IMR-90 (cell line): ENCODE results near the gene ASXL1. TPM values are rescaled to one million over a fixed set of nuclear protein-coding genes. Genes with fewer than 3 reads are reported as not detected.

Source experiments
- ATAC-seq: fragments of 200-7000 bp; cut with Tn5 transposase; 2 replicates; pipeline ENCODE4 v1.9.1; 2020; ENCODE audit warnings: low read depth, mild to moderate bottlenecking, moderate library complexity
- BruUV-seq: library from RNA; stranded (reverse); fragments of 400-500 nt; replicated peaks from 2 replicates; lab custom pipeline; 2021; lab: Mats Ljungman, UMichigan
- CTCF ChIA-PET: fragments of 300-600 bp; formaldehyde crosslinking; extraction: SDS; loops from one replicate; lab custom pipeline; 2021; ENCODE audit warnings: antibody characterized with exemption; lab: Yijun Ruan, JAX
- POLR2A ChIA-PET: fragments of 300-600 bp; sonication (Branson Sonifier 250); formaldehyde crosslinking; loops from one replicate; lab custom pipeline; 2022; ENCODE audit warnings: antibody characterized with exemption; ENCODE audit not compliant: unreplicated experiment; lab: Charles Lee
- DNase-seq: peaks from one replicate; pipeline ENCODE4 v3.0.0; 2013
- H2AFZ ChIP-seq: replicated peaks from 2 replicates; pipeline ENCODE3; 2013; ENCODE audit warnings: low read length, mild to moderate bottlenecking; ENCODE audit not compliant: poor library complexity
- H2AK5ac ChIP-seq: 2 replicates; pipeline ENCODE4 v1.6.1; 2013; ENCODE audit warnings: low read depth, low read length, inconsistent platforms
- H2AK9ac ChIP-seq: replicated peaks from 2 replicates; pipeline ENCODE3; 2013; ENCODE audit warnings: mild to moderate bottlenecking, low read depth, low read length, moderate library complexity; ENCODE audit not compliant: poor library complexity
- H2BK120ac ChIP-seq: 2 replicates; pipeline ENCODE4 v1.6.1; 2013; ENCODE audit warnings: low read depth, low read length, inconsistent platforms
- H2BK15ac ChIP-seq: 3 replicates; pipeline ENCODE4 v1.6.1; 2013; ENCODE audit warnings: low read depth, low read length, inconsistent platforms
- H2BK20ac ChIP-seq: 2 replicates; pipeline ENCODE4 v1.6.1; 2013; ENCODE audit warnings: low read depth, mild to moderate bottlenecking, inconsistent platforms, low read length, moderate library complexity
- H2BK5ac ChIP-seq: 2 replicates; pipeline ENCODE4 v1.6.1; 2013; ENCODE audit warnings: mild to moderate bottlenecking, low read depth, low read length, inconsistent platforms; ENCODE audit not compliant: poor library complexity, severe bottlenecking
- H3K14ac ChIP-seq: replicated peaks from 2 replicates; pipeline ENCODE4 v1.6.1; 2013; ENCODE audit warnings: low read depth, low read length, inconsistent platforms
- H3K18ac ChIP-seq: 2 replicates; pipeline ENCODE4 v1.6.1; 2013; ENCODE audit warnings: low read depth, low read length, control low read depth
- H3K23ac ChIP-seq: 2 replicates; pipeline ENCODE4 v1.6.1; 2013; ENCODE audit warnings: low read depth, low read length, inconsistent platforms
- H3K27ac ChIP-seq: 2 replicates; pipeline ENCODE4 v1.5.1; 2013; ENCODE audit warnings: mild to moderate bottlenecking, control low read depth, low read length; ENCODE audit not compliant: insufficient read depth
- H3K27me3 ChIP-seq: 2 replicates; pipeline ENCODE4 v1.6.1; 2013; ENCODE audit warnings: low read length; ENCODE audit not compliant: control insufficient read depth, insufficient read depth
- H3K36me3 ChIP-seq: 2 replicates; pipeline ENCODE4 v1.6.1; 2013; ENCODE audit warnings: low read length, mixed read lengths; ENCODE audit not compliant: control insufficient read depth, insufficient read depth
- H3K4ac ChIP-seq: 2 replicates; pipeline ENCODE4 v1.6.1; 2013; ENCODE audit warnings: low read depth, low read length, inconsistent platforms
- H3K4me1 ChIP-seq: 2 replicates; pipeline ENCODE4 v1.6.1; 2013; ENCODE audit warnings: low read length, mixed read lengths; ENCODE audit not compliant: control insufficient read depth, insufficient read depth
- H3K4me2 ChIP-seq: 2 replicates; pipeline ENCODE4 v1.6.1; 2013; ENCODE audit warnings: low read depth, mild to moderate bottlenecking, control low read depth, low read length, moderate library complexity
- H3K4me3 ChIP-seq: 2 replicates; pipeline ENCODE4 v1.5.1; 2013; ENCODE audit warnings: low read depth, mild to moderate bottlenecking, control low read depth, low read length, moderate library complexity; ENCODE audit not compliant: insufficient read depth
- H3K56ac ChIP-seq: 2 replicates; pipeline ENCODE4 v1.6.1; 2013; ENCODE audit warnings: low read length, inconsistent platforms; ENCODE audit not compliant: insufficient read depth; ENCODE audit errors: extremely low read depth
- H3K79me1 ChIP-seq, 2 experiments: 2 replicates each; pipeline ENCODE4 v1.6.1; 2013; ENCODE audit warnings: low read length in 2 of 2, inconsistent platforms in 1 of 2, low read depth in 1 of 2
- H3K9ac ChIP-seq: 2 replicates; pipeline ENCODE4 v1.6.1; 2013; ENCODE audit warnings: low read depth, low read length, control low read depth
- H3K9me1 ChIP-seq: 2 replicates; pipeline ENCODE4 v1.6.1; 2013; ENCODE audit warnings: low read length, inconsistent platforms; ENCODE audit not compliant: insufficient read depth
- H3K9me3 ChIP-seq: 2 replicates; pipeline ENCODE4 v1.6.1; 2013; ENCODE audit warnings: low read length; ENCODE audit not compliant: control insufficient read depth, insufficient read depth
- H4K20me1 ChIP-seq: 2 replicates; pipeline ENCODE4 v1.6.1; 2013; ENCODE audit warnings: low read length, inconsistent platforms; ENCODE audit not compliant: insufficient read depth
- H4K5ac ChIP-seq: 2 replicates; pipeline ENCODE4 v1.6.1; 2013; ENCODE audit warnings: mild to moderate bottlenecking, low read depth, low read length, control low read depth
- H4K8ac ChIP-seq, 2 experiments: 2 replicates each; pipeline ENCODE4 v1.6.1; 2013; ENCODE audit warnings: low read depth in 2 of 2, low read length in 2 of 2, control low read depth in 1 of 2, inconsistent platforms in 1 of 2
- H4K91ac ChIP-seq: 2 replicates; pipeline ENCODE4 v1.6.1; 2013; ENCODE audit warnings: low read depth, low read length, inconsistent platforms; ENCODE audit not compliant: insufficient read depth
- BHLHE40 ChIP-seq: fragments of 150-350 bp; IDR thresholded peaks from 2 replicates; pipeline ENCODE4 v1.6.1; 2016; ENCODE audit warnings: mild to moderate bottlenecking, low read depth, low read length
- CEBPB ChIP-seq: IDR thresholded peaks from 2 replicates; pipeline ENCODE4 v1.6.1; 2012; ENCODE audit warnings: low read depth, low read length, improper control_type of control experiment
- CHD1 ChIP-seq: IDR thresholded peaks from 2 replicates; pipeline ENCODE4 v1.6.1; 2012; ENCODE audit warnings: low read depth, low read length, improper control_type of control experiment
- CTCF ChIP-seq: conservative IDR thresholded peaks from 2 replicates; pipeline ENCODE4 v1.5.1; 2012; ENCODE audit warnings: mild to moderate bottlenecking, low read depth, low read length, improper control_type of control experiment
- ELK1 ChIP-seq: fragments of 150-350 bp; IDR thresholded peaks from 2 replicates; pipeline ENCODE4 v1.6.1; 2016; ENCODE audit warnings: low read depth, mild to moderate bottlenecking, low read length, moderate library complexity, borderline replicate concordance
- FOS ChIP-seq: fragments of 150-350 bp; IDR thresholded peaks from 2 replicates; pipeline ENCODE4 v1.6.1; 2016; ENCODE audit warnings: low read depth, low read length
- MAFK ChIP-seq: IDR thresholded peaks from 2 replicates; pipeline ENCODE4 v1.6.1; 2012; ENCODE audit warnings: low read depth, low read length, improper control_type of control experiment
- MAZ ChIP-seq: IDR thresholded peaks from 2 replicates; pipeline ENCODE4 v1.6.1; 2012; ENCODE audit warnings: low read depth, mild to moderate bottlenecking, low read length, improper control_type of control experiment, moderate library complexity, borderline replicate concordance
- MXI1 ChIP-seq: IDR thresholded peaks from 2 replicates; pipeline ENCODE4 v1.6.1; 2012; ENCODE audit warnings: low read depth, mild to moderate bottlenecking, low read length, moderate library complexity, borderline replicate concordance
- NFE2L2 ChIP-seq: fragments of 150-350 bp; IDR thresholded peaks from 2 replicates; pipeline ENCODE4 v1.6.1; 2016; ENCODE audit warnings: low read depth, mild to moderate bottlenecking, low read length
- POLR2A ChIP-seq: IDR thresholded peaks from 2 replicates; pipeline ENCODE4 v1.6.1; 2012; ENCODE audit warnings: mild to moderate bottlenecking, low read depth, low read length
- RAD21 ChIP-seq: IDR thresholded peaks from 2 replicates; pipeline ENCODE4 v1.6.1; 2012; ENCODE audit warnings: low read length, improper control_type of control experiment
- RCOR1 ChIP-seq: IDR thresholded peaks from 2 replicates; pipeline ENCODE4 v1.6.1; 2012; ENCODE audit warnings: mild to moderate bottlenecking, low read length, improper control_type of control experiment; ENCODE audit not compliant: insufficient replicate concordance
- RFX5 ChIP-seq: IDR thresholded peaks from 2 replicates; pipeline ENCODE4 v1.8.0; 2012; ENCODE audit warnings: low read depth, mild to moderate bottlenecking, low read length, moderate library complexity
- SMC3 ChIP-seq: fragments of 150-350 bp; IDR thresholded peaks from 2 replicates; pipeline ENCODE4 v1.6.1; 2016; ENCODE audit warnings: low read depth, mild to moderate bottlenecking, antibody characterized with exemption, low read length, moderate library complexity
- USF2 ChIP-seq: fragments of 150-350 bp; IDR thresholded peaks from 2 replicates; pipeline ENCODE4 v1.6.1; 2017; ENCODE audit warnings: mild to moderate bottlenecking, antibody characterized with exemption, low read length, low read depth
- WGBS, 2 experiments: methylation state at CpG; one replicate each; pipeline versions ENCODE4 v1.1.5 to v1.1.7; 2013; ENCODE audit warnings: missing lambda C conversion rate in 2 of 2; ENCODE audit not compliant: insufficient read length in 1 of 2; ENCODE audit errors: extremely low coverage in 2 of 2; 5-methylcytosine and 5-hydroxymethylcytosine counted together
- dilution Hi-C: fragments of 300-500 bp; cut with HindIII; formaldehyde crosslinking; loops from one replicate; pipeline ENCODE4 v1.14.3; 2018; ENCODE audit warnings: low sequenced_read_pairs; ENCODE audit not compliant: unreplicated experiment
- in situ Hi-C: fragments of 300-500 bp; cut with MboI; formaldehyde crosslinking; loops from 3 replicates; pipeline ENCODE4 v1.14.3; 2019; ENCODE audit warnings: low sequenced_read_pairs, inconsistent platforms, mixed read lengths
- intact Hi-C: fragments of 100-400 bp; cut with micrococcal nuclease; formaldehyde crosslinking; loops from 2 replicates; pipeline ENCODE4 v1.10.0; 2022
- polyA plus RNA-seq, 3 experiments: library from polyadenylated mRNA; depleted of rRNA; stranded (reverse); fragments of >200 nt; gene quantifications; 2 replicates each; pipeline ENCODE4 v1.2.3, GENCODE V29; 2012; ENCODE audit warnings: low replicate concordance in 1 of 3
- total RNA-seq: library from RNA; depleted of rRNA; stranded (reverse); fragments of >200 nt; gene quantifications from 2 replicates; pipeline ENCODE4 v1.2.3, GENCODE V29; 2012

Gene ASXL1
- total and polyA plus RNA-seq, 2 of the 4 experiments (the other 2 are of a cell fraction): 29.9 to 37.1 TPM

GRCh38 chr20:32487381-32487780 is 129.2 kb downstream of the ASXL1 start:
- in situ Hi-C loops: loop anchor here (25.0 kb wide), 1 partner anchor 650 kb away; the partner anchor contains the start of gene FOXS1

More at GRCh38 chr20:32487381-32487780, 129.2 kb downstream of the ASXL1 start:
- DNase-seq (no peak), ATAC-seq (no peak)
- Histone ChIP-seq H3K4ac (no peak overlapping the region), H2AFZ (no peak overlapping the region), H3K36me3 (no peaks in the 10 kb centered on the region), H2BK120ac (no peak overlapping the region), H2BK15ac (no peak overlapping the region), H3K79me1 (peaks cover 0 to 3% of the 10 kb centered on the region in 2 experiments; a peak in 1 of 4 replicates), H2AK5ac (no peak overlapping the region), H4K91ac (no peak overlapping the region), H2BK20ac (no peak overlapping the region), H3K18ac (no peak overlapping the region), H3K14ac (no peak overlapping the region), H3K27ac (no peak overlapping the region), H3K9me1 (peaks cover 7% of the 10 kb centered on the region; the same call in 1 of the 2 replicates), H3K9me3 (no peaks in the 10 kb centered on the region), H3K4me1 (no peaks in the 10 kb centered on the region), H2AK9ac (no peak overlapping the region), H3K4me2 (no peak overlapping the region), H4K8ac (no peak overlapping the region), H4K5ac (no peak overlapping the region), H3K23ac (no peak overlapping the region), H3K4me3 (no peak overlapping the region), H3K56ac (no peak overlapping the region), H3K9ac (no peak overlapping the region), H4K20me1 (no peaks in the 10 kb centered on the region; the same call in 1 of the 2 replicates), H3K27me3 (no peaks in the 10 kb centered on the region; the same call in 1 of the 2 replicates), H2BK5ac (no peak overlapping the region)
- BruUV-seq: no TSS peak
- ChIA-PET CTCF (no interaction called here), POLR2A (no interaction called here)
- dilution Hi-C loops (no loop called here), intact Hi-C loops (no loop called here)
- WGBS, 2 experiments: 71% methylated on average over 2 of the region's 3 CpGs; no CpG with 5 or more reads in 1 of the 2 experiments
- TF ChIP-seq CEBPB: no peak
- no peak for TF ChIP-seq BHLHE40
- no peak for TF ChIP-seq SMC3
- no peak for TF ChIP-seq RAD21
- TF ChIP-seq USF2: no peak
- no peak for TF ChIP-seq ELK1
- TF ChIP-seq CHD1: no peak
- TF ChIP-seq FOS: no peak
- no peak for TF ChIP-seq CTCF
- TF ChIP-seq MXI1: no peak
- TF ChIP-seq RCOR1: no peak
- no peak for TF ChIP-seq MAFK
- no peak for TF ChIP-seq MAZ
- TF ChIP-seq NFE2L2: no peak
- no peak for TF ChIP-seq POLR2A
- no peak for TF ChIP-seq RFX5
